ENCODE results near the gene SUCLG1. TPM values are rescaled to one million over a fixed set of nuclear protein-coding genes. Genes with fewer than 3 reads are reported as not detected.

SUCLG1 gene
- total and polyA plus RNA-seq, 2 of the 8 experiments (the other 6 are each of a cell fraction or from before 2014, with no cell fraction given): 19.9 to 40.0 TPM

DNA sequence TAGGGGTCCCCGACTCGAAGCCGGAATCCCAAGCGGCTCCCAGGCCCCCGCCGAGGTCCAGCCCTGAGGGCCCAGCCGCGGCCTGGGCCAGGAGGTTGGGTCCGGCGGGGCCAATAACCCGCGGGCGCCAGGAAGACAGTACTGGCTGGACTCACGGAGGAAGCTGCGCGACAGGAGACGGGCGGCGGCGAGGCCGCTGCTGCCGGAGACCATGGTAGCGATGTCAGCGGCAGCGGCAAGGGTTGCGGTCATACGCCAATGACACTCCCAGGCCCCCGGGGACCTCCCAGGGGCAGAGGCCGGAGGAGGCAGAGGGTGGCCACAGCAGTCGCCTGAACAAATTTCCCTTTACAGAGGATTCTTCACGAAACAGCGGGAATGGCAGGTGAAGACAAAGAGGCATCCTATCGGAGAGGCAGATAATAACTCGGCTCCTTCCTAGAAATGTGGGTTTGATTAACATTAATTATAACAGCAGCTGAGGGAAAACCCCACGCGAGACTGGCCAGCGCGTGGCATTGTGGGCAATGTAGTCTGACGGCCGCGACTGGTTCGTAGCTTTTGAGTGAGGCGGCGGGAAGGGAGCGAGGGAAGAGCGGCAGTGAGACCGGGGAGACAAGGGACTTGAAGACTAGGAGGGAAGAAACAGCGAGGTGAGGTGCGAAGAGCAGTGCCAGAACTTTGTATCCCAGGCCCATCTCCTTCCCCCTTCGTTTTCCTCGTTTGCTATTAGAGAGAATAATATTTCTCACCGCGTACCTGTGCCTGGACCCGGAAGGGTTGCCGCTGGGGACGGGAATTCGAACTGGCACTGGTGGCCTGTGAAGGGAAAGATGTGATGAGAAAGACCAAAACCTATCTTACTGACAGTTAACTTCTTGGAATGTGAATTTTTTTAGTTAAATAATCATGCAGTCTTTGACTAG is at the start of gene SUCLG1 (continued):
- TF ChIP-seq TAF1 (IDR thresholded peaks at IDR 0.05; ENCODE audit: low read depth, low read length) (0 out of 2 replicates have a peak, but pooled peaks have one; percentile 31), KDM5A (IDR thresholded peaks at IDR 0.05; ENCODE audit: low read length) (no peak), SP4 (IDR thresholded peaks at IDR 0.05; ENCODE audit: low read length) (peak; percentile 98), YY1 (IDR thresholded peaks at IDR 0.05; ENCODE audit: low read depth, low read length) (no peak), KDM1A (IDR thresholded peaks at IDR 0.05; ENCODE audit: borderline replicate concordance, low read length) (no peak; the same call in 1 of the 2 replicates), TBP (IDR thresholded peaks at IDR 0.05; ENCODE audit: low read depth, low read length) (0 out of 2 replicates have a peak, but pooled peaks have one; percentile 13), CBX5 (IDR thresholded peaks at IDR 0.05; ENCODE audit: low read depth, low read length) (no peak), JUN (IDR thresholded peaks at IDR 0.05; ENCODE audit: low read depth, low read length) (no peak)

Data from H1 (cell line).